ENCODE measurements around the gene RNF113A. TPM values are rescaled to one million over a fixed set of nuclear protein-coding genes. Genes with fewer than 3 reads are reported as not detected.
A peak's percentile ranks its signal among the peaks of the same experiment; 100 is the strongest.

RNF113A gene
- 10 to 100 TPM; 32.3 to 33.2 TPM for total RNA-seq

DNA sequence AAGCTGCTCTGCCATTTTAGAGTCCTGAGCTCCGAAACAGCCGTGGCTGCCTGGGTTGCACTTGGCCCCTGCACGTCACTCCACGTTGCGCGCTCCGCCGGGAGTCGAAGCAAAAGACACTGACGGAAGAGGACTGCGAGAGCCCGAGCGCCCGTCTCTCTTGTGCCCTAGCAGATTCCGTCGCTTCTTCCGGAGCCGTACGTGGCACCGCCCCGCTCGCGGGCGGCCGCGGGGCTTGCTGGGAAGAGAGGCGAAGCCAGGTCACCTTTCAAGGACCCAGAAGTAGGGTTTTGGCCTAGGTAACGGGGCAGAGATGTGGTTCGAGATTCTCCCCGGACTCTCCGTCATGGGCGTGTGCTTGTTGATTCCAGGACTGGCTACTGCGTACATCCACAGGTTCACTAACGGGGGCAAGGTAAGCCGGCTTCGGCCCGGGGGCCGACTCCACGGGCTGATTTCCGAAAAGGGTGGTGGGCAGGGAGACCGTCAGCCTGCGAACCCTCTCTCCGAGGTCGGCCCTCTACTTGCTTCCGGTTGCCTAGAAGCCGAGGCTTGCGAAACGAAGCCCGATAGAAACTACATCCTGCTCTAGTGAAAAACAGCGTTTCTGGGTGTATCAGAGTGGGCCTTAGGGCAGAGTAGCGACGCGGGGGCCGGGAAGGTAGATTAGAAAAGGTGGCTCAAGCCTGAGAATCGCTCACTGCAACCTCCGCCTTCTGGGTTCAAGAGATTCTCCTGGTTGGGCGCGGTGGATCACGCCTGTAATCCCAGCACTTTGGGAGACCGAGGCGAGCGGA, at the start of gene RNF113A, which contains the start of gene NDUFA1:
RNF113A (minus strand) TSS at position 135 of the 797 bp plus-strand sequence; CDS start at position 15, 120 bp downstream.
NDUFA1 (plus strand) TSS at position 234 of the 797 bp plus-strand sequence; CDS start at position 314, 80 bp downstream.
- no peaks in the 10 kb centered on the region for H3K9me3 Mint-ChIP-seq
- peaks cover 25% of the 10 kb centered on the region for H3K36me3 Mint-ChIP-seq (ENCODE audit: low read depth)
- peak within 1 kb of the TSS; percentile 98 for H3K27ac Mint-ChIP-seq
- ChIA-PET CTCF (interaction anchor here (0.8 to 2.0 kb wide), 3 partner anchors 80 to 87 kb away, joined by 3 to 7 read pairs (median 4); partner anchors contain the start of gene RPL39), POLR2A (interaction anchor here (0.9 to 3.6 kb wide), 10 partner anchors 11 to 116 kb away, joined by 3 to 24 read pairs (median 6); partner anchors contain the start of genes RPL39, SOWAHD and UPF3B)
- intact Hi-C loops (cut with micrococcal nuclease), result loop anchor here (2.0 kb wide), 1 partner anchor 81 kb away; the partner anchor contains the start of gene RPL39
- H3K4me3 Mint-ChIP-seq, result peak within 1 kb of the TSS; percentile 95
- DNase-seq (peak; percentile 87), ATAC-seq (peak; percentile 94)
- peaks cover 11% of the 10 kb centered on the region for H3K4me1 Mint-ChIP-seq (ENCODE audit: low read depth)
- TF ChIP-seq, protein P1, sequence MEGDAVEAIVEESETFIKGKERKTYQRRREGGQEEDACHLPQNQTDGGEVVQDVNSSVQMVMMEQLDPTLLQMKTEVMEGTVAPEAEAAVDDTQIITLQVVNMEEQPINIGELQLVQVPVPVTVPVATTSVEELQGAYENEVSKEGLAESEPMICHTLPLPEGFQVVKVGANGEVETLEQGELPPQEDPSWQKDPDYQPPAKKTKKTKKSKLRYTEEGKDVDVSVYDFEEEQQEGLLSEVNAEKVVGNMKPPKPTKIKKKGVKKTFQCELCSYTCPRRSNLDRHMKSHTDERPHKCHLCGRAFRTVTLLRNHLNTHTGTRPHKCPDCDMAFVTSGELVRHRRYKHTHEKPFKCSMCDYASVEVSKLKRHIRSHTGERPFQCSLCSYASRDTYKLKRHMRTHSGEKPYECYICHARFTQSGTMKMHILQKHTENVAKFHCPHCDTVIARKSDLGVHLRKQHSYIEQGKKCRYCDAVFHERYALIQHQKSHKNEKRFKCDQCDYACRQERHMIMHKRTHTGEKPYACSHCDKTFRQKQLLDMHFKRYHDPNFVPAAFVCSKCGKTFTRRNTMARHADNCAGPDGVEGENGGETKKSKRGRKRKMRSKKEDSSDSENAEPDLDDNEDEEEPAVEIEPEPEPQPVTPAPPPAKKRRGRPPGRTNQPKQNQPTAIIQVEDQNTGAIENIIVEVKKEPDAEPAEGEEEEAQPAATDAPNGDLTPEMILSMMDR (IDR thresholded peaks at IDR 0.05), result no peak
- no peaks in the 10 kb centered on the region for H3K27me3 Mint-ChIP-seq

DNA sequence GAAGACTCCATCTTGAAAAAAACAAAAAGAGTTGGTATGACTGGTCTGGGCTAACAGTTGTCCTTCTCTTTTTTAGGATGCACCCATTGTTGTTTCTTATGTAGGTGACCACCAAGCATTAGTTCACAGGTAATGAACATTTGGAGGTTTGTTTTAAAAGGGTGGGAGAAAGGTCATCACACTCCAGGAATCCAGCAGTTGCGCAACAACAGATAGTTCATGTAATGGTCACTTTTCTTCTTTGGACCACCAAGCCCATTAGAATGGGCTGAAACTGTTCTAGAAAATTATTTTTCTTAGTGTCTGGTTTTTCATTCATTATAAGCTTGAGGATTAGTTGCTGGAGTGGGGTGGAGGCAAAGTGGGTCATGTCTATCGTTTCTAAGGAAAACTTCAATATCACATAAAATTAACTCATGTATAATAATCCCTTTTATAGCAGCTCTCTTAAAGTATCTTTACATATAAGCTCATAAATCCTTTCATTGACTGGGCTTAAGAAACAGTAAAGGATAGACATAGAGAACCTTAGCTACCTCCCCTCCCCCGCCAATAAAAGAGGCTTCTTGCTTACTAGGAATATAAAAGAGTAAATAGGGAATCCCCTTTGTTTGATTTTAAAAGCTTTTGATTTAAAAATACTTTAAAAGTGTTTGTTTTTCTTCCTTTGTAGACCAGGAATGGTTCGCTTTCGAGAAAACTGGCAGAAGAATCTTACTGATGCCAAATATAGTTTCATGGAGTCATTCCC, 48.5 kb upstream of the RNF113A start:
- no peak for DNase-seq
- peaks cover 1% of the 10 kb centered on the region for H3K36me3 Mint-ChIP-seq (ENCODE audit: low read depth)
- H3K4me3 Mint-ChIP-seq, result no peak overlapping the region
- ChIA-PET CTCF (interaction anchor here (1.4 kb wide), 1 partner anchor 21 kb away, joined by 3 read pairs; no protein-coding TSS in a partner anchor), POLR2A (no interaction called here)
- no peak for ATAC-seq
- intact Hi-C loops (cut with micrococcal nuclease), result no loop called here
- no peak overlapping the region for H3K27ac Mint-ChIP-seq
- H3K27me3 Mint-ChIP-seq, result no peaks in the 10 kb centered on the region
- no peaks in the 10 kb centered on the region for H3K4me1 Mint-ChIP-seq (ENCODE audit: low read depth)
- TF ChIP-seq, protein P1 (IDR thresholded peaks at IDR 0.05), result no peak
- H3K9me3 Mint-ChIP-seq, result no peaks in the 10 kb centered on the region

DNA sequence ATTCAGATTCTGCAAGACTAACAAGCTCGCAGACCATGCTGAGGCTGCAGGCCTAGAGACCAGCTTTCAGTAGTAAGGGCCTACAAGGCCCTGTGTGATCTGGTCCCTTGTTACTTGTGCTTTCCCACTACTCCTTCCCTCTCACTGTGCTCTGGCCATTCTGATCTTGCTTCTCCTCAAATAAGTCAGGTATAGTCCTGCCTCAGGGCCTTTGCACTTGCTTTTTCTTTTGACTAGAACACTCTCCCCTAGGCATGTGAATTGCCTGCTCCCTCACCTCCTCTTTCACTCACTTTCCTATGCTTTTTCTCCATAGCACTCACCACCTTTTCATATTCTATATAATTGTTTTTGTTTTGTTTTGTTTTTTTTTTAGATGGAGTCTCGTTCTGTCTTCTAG, 46.3 kb upstream of the RNF113A start:
- CTCF ChIA-PET, result no interaction called here
- TF ChIP-seq, protein P1 (IDR thresholded peaks at IDR 0.05), result no peak
- H3K36me3 Mint-ChIP-seq (ENCODE audit: low read depth), result peaks cover 1% of the 10 kb centered on the region

DNA sequence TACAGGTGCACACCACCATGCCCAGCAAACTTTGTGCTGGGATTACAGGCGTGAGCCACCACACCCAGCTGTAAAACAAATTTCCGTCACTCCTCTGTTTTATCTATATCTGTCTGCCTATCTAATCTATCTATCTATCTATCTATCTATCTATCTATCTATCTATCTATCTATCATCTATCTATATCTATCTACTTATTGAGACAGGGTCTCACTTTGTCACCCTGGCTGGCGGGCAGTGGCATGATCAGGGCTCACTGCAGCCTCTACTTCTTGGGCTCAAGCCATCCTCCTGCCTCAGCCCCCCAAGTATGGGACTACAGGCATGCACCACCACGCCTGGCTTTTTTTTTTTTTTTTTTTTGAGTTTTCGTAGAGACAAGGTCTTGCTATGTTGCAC, 44.8 kb upstream of the RNF113A start:
- Mint-ChIP-seq H3K9me3 (no peaks in the 10 kb centered on the region), H3K27ac (no peak overlapping the region), H3K4me3 (no peak overlapping the region), H3K36me3 (ENCODE audit: low read depth) (peaks cover 1% of the 10 kb centered on the region), H3K4me1 (ENCODE audit: low read depth) (no peaks in the 10 kb centered on the region), H3K27me3 (no peaks in the 10 kb centered on the region)
- no peak for DNase-seq
- ChIA-PET CTCF (no interaction called here), POLR2A (no interaction called here)
- ATAC-seq, result no peak
- intact Hi-C loops (cut with micrococcal nuclease), result no loop called here
- TF ChIP-seq, protein P1 (IDR thresholded peaks at IDR 0.05), result no peak

More for the DNA sequence above, 46.3 kb upstream of the RNF113A start:
- H3K27ac Mint-ChIP-seq, result no peak overlapping the region
- H3K4me1 Mint-ChIP-seq (ENCODE audit: low read depth), result no peaks in the 10 kb centered on the region
- DNase-seq (no peak), ATAC-seq (no peak)
- H3K9me3 Mint-ChIP-seq, result no peaks in the 10 kb centered on the region
- no peaks in the 10 kb centered on the region for H3K27me3 Mint-ChIP-seq
- no peak overlapping the region for H3K4me3 Mint-ChIP-seq
- intact Hi-C loops (cut with micrococcal nuclease), result no loop called here
- POLR2A ChIA-PET, result no interaction called here
